ENCODE results near the gene NUTM2B. TPM values are rescaled to one million over a fixed set of nuclear protein-coding genes. Genes with fewer than 3 reads are reported as not detected.

NUTM2B gene
- total and polyA plus RNA-seq, 8 donors = 0.51 to 4.6 (median 0.96) TPM

Other genes with a start within 250 kb of the NUTM2B start
- gene EIF5AL1, start 190.7 kb upstream of the NUTM2B start, total RNA-seq = under 1 TPM in 5 of 6 donors, not detected in 1; 0.05 to 0.44 (median 0.35) TPM
- under 1 TPM; 0.11 to 0.33 TPM for gene EIF5AL1, start 190.7 kb upstream of the NUTM2B start, polyA plus RNA-seq
- gene SFTPA2, start 142.8 kb upstream of the NUTM2B start, total RNA-seq = 10 to 100 TPM in 1 of 6 donors, 1 to 10 TPM in 3, under 1 TPM in 2; 0.52 to 11.6 (median 1.6) TPM
- gene SFTPA2, start 142.8 kb upstream of the NUTM2B start, polyA plus RNA-seq = 1 to 10 TPM; 1.1 to 2.0 TPM
- gene SFTPA1, start 92.3 kb upstream of the NUTM2B start, total RNA-seq = 1 to 10 TPM in 3 of 6 donors, under 1 TPM in 1, not detected in 2; 0.28 to 9.6 (median 1.3) TPM
- gene SFTPA1, start 92.3 kb upstream of the NUTM2B start, polyA plus RNA-seq = 1 to 10 TPM in 1 of 2 donors, under 1 TPM in 1; 0.87 to 1.2 TPM
- under 1 TPM in 4 of 6 donors, not detected in 2; 0.06 to 0.24 (median 0.08) TPM for gene NUTM2E, start 123.5 kb downstream of the NUTM2B start, total RNA-seq
- under 1 TPM in 1 of 2 donors, not detected in 1; 0.40 TPM for gene NUTM2E, start 123.5 kb downstream of the NUTM2B start, polyA plus RNA-seq
- 1 to 10 TPM; 1.5 to 3.2 (median 2.1) TPM for gene SFTPD, start 245.9 kb downstream of the NUTM2B start, total RNA-seq
- 1 to 10 TPM; 1.7 to 5.9 TPM for gene SFTPD, start 245.9 kb downstream of the NUTM2B start, polyA plus RNA-seq

All from pancreas (tissue), 8 donors.